ENCODE data around the gene OTUD6A.

Gene OTUD6A, protein sequence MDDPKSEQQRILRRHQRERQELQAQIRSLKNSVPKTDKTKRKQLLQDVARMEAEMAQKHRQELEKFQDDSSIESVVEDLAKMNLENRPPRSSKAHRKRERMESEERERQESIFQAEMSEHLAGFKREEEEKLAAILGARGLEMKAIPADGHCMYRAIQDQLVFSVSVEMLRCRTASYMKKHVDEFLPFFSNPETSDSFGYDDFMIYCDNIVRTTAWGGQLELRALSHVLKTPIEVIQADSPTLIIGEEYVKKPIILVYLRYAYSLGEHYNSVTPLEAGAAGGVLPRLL

GRCh38 chrX:70062076-70062475 lies at the start of gene OTUD6A:
Gene OTUD6A, plus strand, starts transcription at chrX:70062457. Its CDS starts 68 bp downstream, at chrX:70062525.
- DNase-seq = no peak

DNA sequence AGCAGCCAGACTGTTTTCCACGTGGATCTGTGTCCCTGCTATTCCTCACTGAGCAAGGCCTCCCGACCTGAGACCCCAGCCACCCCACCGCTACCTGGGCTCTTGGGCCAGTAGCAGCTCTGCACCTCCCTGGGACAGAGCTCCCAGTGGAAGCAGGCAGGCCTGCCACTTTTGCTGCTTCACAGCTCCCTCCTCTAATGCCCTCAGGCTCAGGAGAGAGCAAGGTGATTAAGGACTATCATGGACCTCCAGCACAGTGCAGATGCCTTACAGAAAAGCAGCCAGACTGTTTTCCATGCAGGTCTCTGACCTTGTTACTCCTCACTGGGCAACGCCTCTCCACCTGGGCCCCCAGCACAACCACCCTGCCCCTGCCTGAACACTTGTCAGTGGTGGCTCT lies 49.5 kb upstream of the OTUD6A start:
- DNase-seq = no peak

GRCh38 chrX:70013466-70014381 lies 48.5 kb upstream of the OTUD6A start:
- DNase-seq = no peak

DNA sequence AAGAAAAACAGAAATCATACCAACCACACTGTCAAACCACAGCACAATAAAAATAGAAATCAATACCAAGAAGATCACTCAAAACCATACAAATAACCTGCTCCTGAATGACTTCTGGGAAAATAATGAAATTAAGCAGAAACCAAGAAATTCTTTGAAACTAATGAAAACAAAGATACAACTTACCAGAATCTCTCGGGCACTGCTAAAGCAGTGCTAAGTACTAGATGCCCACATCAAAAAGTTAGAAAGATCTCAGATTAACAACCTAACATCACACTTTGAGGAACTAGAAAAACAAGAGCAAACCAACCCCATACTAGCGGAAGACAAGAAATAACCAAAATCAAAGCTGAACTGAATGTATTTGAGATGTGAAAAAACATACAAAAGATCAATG lies 45.7 kb upstream of the OTUD6A start:
- no peak for DNase-seq

DNA sequence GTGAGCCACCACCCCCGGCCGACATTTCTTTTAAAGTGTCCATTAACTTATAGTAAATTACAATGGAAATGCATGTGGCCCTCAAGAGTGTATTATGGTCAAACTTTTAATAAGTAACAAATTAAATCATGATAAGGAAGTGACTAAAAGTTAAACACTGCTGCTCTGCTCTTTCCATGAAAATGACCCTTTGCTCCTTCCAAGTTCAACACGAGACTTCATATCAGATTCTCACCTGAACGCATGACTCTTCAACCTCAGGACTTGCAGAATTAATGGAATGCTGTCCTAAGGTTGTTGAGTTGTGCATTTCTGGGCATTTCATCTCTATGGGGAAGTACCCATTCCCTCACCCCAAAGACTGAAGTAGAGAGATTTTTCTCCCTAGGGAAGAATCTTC lies 39.6 kb upstream of the OTUD6A start:
- DNase-seq = no peak

DNA sequence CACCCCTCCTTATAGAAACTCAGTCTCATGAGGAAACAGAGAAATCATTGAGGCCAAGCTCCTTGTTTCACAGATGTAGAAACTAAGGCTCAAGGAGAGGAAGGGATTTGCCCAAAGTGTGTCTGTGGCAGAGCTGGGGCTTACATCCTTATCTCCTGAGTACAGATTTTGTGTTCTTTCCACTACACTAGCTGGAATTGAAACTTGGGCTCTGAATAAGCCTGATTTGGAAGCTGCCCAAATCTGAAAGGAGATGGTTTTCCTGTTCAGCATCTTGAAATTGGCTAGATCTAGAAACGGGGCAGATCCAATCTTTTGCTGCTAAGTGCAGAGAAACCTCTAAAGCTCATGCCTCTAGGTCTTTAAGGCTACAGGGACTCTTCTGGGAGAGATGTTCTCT lies 36.8 kb upstream of the OTUD6A start:
- DNase-seq = no peak

DNA sequence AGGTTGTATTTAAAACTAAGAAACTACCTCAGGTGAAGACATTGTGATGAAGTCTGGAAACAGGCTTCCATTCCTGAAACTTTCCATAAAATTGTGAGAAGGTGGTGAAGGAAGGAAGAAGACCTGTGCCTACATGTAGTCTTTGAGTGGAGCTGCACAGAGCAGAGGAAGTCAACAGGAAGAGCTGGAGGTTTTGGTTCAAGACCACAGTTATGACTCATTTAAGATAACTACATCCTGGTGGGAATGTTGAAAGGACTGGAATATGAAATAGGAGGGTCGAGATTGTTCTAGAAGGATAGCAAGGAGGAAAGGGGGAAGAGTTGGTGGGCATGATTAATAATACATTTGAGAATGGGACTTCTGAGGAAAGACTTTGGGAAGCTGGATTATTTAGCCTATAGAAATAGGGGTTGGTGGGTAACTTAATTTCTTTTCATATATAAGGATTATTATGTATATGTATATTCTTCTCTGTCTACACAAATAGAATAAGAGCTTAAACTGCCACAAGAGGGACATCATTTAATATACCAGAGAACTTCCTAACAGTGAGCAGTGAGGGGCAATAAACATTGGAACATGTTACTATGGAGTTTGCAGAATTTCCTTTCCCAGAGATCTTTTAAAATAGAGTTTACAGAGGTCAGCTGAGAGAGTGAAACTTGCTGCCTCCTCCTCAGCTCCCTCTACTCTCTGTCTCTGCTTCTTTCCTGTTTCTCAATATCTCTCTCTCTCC lies 36.0 kb upstream of the OTUD6A start:
- DNase-seq = no peak

GRCh38 chrX:70026851-70027200 lies 35.4 kb upstream of the OTUD6A start:
- DNase-seq = no peak

GRCh38 chrX:70029863-70030262 lies 32.4 kb upstream of the OTUD6A start:
- DNase-seq = no peak

GRCh38 chrX:70030301-70030767 lies 31.9 kb upstream of the OTUD6A start:
- DNase-seq = peak; percentile 18

DNA sequence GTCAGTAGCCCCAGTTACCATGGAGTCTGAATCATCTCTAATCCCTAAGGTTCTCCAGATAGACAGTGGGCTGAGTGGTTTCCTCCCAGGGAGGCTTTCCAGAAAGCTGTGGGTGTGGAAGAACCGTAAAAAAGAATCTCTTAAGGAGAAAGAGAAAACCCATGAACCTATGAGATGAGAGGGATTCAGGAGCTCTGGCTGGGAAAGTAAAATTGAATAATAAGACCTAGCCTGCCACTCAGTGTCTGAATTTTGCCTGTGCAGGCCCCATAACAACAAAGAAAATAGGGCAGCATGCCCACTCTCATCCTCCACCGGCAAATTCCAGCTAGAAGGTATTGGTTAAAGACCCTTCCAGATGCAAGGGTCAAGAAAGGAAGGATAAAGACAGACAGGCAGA lies 29.5 kb upstream of the OTUD6A start:
- no peak for DNase-seq

DNA sequence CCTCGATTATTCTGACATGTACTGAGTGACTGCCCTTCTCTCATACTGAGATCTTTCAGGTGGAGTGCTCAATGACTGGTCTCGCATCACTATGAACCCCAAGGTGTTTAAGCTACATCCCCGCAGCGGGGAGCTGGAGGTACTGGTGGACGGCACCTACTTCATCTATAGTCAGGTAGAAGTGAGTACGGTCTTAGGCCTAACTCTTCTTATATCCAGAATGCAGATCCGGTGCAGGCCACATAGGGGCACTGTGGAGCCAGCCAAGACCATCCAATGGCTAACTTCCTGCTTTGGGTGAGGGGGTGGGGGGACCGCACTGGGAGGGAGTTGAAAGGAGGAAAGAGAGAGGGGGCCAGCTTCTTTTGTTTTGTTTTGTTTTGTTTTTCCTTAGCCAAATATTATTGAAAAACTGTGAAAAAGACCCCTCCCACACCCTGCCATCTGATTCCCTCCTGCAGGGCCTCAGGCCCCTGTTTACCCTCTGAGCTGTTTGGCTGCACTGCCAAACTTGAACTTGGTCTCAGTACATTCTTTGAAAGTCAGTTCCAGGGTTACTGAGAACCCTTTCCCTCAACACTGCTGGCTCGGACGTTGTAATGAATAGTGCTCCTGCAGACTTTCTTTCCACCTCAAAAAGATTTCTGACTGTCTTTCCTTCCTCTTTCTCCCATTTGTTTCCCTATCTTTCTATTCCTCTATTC lies 28.8 kb upstream of the OTUD6A start:
- DNase-seq = peak; percentile 11

DNA sequence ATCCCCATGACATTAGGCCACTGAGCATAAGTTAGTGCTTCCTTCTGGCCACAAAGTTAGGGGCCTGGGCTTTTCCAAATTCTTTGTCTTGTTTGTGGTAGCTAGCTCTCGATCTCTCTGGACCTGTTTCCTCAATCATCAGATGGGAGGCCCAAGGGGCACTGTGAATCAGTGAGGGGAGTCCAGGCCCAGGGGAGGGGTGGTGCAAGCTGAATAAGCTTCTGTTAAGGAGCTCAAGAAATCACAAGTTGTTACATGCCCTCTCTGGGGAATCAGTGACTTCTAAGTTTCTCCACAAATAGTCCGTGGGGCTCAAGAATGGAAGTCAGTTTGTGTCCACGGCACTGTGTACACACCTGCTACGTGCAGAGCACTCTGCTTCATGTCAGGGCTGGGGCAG lies 27.6 kb upstream of the OTUD6A start:
- DNase-seq = no peak

GRCh38 chrX:70038515-70038914 lies 23.7 kb upstream of the OTUD6A start:
- DNase-seq = no peak

DNA sequence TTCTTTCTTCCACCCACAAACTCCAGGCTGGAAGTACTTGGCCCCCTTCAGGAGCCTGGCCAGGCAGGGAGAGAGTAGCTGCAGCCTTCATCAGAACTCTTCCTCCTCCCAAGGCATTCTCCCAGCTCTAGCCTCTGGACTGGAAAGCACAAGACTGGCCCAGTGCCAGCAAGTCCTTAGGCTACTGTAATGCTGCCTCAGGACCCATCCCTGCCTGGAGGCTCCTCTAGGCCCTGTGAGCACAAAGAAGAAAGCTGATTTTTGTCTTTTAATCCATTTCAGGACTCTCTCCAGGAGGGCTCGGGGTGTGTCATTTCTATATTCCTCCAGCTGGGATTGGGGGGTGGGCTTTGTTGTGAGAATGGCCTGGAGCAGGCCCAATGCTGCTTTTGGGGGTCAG lies 23.3 kb upstream of the OTUD6A start:
- no peak for DNase-seq

GRCh38 chrX:70039758-70040157 lies 22.5 kb upstream of the OTUD6A start:
- no peak for DNase-seq

GRCh38 chrX:70041993-70042392 lies 20.3 kb upstream of the OTUD6A start:
- DNase-seq = no peak

DNA sequence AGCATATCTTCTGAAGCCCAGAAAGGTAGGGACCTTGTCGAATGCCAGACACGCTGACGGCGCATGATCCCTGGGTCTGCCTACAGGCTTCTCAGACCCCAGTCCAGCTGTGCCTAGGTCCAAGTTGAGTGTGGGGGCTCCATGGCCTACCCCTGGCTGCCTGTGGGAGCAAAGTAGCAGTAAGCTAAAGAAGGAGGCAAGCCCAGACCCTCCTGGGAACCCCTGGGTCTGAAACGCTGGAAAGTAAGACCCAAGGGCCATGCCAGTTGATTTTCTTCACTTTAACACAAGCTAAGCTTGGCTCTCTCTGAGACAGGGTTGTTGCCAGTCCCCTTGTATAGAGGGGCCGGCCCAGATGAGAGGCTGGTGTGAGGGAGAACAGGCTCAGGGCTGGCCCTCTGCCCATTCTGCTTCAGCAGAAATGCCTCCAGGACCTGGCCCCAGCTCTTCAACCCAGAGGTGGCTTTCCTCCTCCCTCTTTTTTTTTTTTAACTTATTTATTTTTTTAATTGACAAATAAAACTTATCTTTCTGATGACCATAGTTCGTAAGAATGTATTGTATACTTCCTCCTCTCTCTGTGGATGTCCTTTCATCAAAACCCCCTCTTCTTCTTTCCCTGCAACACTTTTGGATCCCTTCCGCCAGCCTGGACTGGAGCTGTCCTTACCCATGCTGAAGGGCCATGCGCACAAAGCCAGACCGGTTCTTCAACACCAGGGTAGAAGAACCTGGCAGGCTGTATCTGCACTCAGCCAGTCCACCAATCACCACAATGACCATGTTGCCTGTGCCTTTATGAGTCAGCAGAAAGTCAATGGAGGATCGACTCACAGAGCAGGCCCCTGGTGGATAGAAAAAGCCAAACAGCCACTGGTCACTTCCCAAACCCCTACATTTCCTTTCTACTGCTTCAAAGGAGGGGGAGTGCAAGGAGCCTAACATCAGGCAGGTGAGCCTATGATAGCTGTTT lies 19.6 kb upstream of the OTUD6A start:
- DNase-seq = no peak

GRCh38 chrX:70043685-70044084 lies 18.6 kb upstream of the OTUD6A start:
- no peak for DNase-seq

- no peak for DNase-seq
Observed at GRCh38 chrX:70044541-70045245, 17.6 kb upstream of the OTUD6A start.

GRCh38 chrX:70046978-70047377 lies 15.3 kb upstream of the OTUD6A start:
- DNase-seq = no peak

All from activated CD4-positive, alpha-beta T cell treated with anti-CD3 and anti-CD28 coated beads, Interleukin-2, amount 50 U/mL, for 1 hour (primary cell).